Body of pancreas (tissue), 4 donors: ENCODE data around the gene AK3.

Experiments
- POLR2A ChIP-seq, 3 donors: fragments of 450-650 bp; IDR thresholded peaks; one replicate each; pipeline ENCODE4 v1.6.1; 2016; ENCODE audit warnings: antibody characterized with exemption in 3 of 3, mild to moderate bottlenecking in 2 of 3
- TF ChIP-seq, protein P1 (sequence below), 7 experiments: fragments of 450-650 bp in 4 of 7; fragments of 200-600 bp in 3 of 7; sonication (generic) in 3 of 7; IDR thresholded peaks; one replicate each; pipeline ENCODE4 v1.5.1; 2016 to 2019; ENCODE audit warnings: antibody characterized with exemption in 7 of 7

DNA sequence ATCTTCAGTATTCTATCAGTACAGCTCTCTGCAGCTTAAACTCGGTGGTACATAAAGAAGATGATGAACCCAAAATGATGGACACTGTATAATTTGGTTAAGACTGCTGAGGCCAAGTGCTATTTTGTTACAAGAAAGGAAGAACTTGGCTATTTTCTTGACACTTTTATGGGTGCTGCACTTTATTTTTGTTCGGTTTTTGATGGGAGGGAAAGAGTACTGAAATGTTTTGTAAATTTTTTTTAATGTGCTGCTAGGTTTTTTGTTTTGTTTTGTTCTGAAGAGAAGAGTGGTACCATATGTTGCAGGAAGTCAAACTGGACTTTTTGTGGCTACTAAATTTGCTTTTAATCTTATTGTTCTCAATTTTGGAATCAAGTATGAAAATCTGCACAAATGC is 35.0 kb downstream of the AK3 start:
- TF ChIP-seq, protein P1, sequence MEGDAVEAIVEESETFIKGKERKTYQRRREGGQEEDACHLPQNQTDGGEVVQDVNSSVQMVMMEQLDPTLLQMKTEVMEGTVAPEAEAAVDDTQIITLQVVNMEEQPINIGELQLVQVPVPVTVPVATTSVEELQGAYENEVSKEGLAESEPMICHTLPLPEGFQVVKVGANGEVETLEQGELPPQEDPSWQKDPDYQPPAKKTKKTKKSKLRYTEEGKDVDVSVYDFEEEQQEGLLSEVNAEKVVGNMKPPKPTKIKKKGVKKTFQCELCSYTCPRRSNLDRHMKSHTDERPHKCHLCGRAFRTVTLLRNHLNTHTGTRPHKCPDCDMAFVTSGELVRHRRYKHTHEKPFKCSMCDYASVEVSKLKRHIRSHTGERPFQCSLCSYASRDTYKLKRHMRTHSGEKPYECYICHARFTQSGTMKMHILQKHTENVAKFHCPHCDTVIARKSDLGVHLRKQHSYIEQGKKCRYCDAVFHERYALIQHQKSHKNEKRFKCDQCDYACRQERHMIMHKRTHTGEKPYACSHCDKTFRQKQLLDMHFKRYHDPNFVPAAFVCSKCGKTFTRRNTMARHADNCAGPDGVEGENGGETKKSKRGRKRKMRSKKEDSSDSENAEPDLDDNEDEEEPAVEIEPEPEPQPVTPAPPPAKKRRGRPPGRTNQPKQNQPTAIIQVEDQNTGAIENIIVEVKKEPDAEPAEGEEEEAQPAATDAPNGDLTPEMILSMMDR (IDR thresholded peaks at IDR 0.05), result no peak
- TF ChIP-seq POLR2A (IDR thresholded peaks at IDR 0.05), result no peak
